ENCODE data around the gene DLGAP4.

- TF ChIP-seq POLR2A (IDR thresholded peaks at IDR 0.05; ENCODE audit: low read depth, low read length): no peak
- TF ChIP-seq POLR2AphosphoS5 (IDR thresholded peaks at IDR 0.05; ENCODE audit: low read depth, low read length): no peak
- TF ChIP-seq TAF1 (IDR thresholded peaks at IDR 0.05; ENCODE audit: borderline replicate concordance, low read depth, low read length): no peak
These were observed 80.1 kb downstream of the DLGAP4 start for GRCh38 chr20:36386236-36386635.
